Measurements from ENCODE around the gene EGR4. TPM values are rescaled to one million over a fixed set of nuclear protein-coding genes. Genes with fewer than 3 reads are reported as not detected.
"Not testable (repeated sequence)": the region's sequence is repeated elsewhere in the genome, so short reads cannot be mapped to it uniquely, and the experiment has no call there.

The EGR4 gene
- total RNA-seq, 2 experiments from 2014 or later: 0.25 to 0.48 TPM

- CTCF ChIA-PET: interaction anchor here (1.0 kb wide), 1 partner anchor 12 kb away, joined by 3 read pairs; no protein-coding TSS in a partner anchor
These were observed 24.9 kb downstream of the EGR4 start for GRCh38 chr2:73268366-73268829.

GRCh38 chr2:73267008-73267407 lies 26.3 kb downstream of the EGR4 start:
- CTCF ChIA-PET: no interaction called here
- POLR2A ChIA-PET: no interaction called here

More at GRCh38 chr2:73268366-73268829, 24.9 kb downstream of the EGR4 start:
- POLR2A ChIA-PET: interaction anchor here (0.9 to 1.1 kb wide), 3 partner anchors 11 to 16 kb away, joined by 3 to 4 read pairs (median 3); no protein-coding TSS in a partner anchor

DNA sequence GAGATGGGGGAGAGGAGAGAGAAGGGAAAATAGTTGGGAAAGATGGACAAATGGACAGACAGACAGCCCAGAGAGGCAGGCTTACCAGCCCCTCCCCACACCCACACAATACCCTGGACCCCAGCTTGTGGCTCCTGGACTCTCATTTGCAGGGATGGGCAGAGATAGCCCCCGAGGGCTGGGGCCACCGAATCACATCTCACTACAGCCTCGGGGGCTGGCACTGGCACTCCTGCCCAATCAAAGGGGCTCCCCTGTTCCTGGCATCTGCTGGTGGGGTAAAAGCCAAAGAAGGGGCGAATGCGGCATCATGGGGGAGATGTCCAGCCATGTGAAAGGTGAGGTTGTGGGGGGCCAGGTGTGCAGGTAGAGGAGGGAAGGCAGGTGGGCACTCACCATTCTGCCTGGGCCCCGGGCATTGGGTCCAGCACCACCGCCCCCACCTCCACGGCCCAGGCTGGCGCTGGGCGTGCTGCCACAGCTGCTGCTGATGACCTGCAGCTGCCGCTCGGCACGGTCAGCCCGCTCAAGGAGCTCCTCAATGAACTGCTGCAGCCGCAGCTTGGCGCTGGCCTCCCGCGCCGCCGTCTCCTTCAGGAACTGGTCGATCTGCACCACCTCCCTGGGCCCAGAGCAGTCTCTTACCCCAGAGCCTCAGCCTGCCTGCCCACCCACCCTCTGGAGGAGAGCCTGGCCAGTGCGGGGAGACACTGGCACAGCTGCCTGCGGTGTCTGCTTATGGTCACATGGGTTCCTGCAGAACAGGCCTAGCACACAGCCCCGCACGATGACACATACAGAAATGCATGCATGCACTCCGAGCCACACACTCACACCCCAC lies 27.1 kb downstream of the EGR4 start:
- CTCF ChIA-PET: no interaction called here
- POLR2A ChIA-PET: no interaction called here

DNA sequence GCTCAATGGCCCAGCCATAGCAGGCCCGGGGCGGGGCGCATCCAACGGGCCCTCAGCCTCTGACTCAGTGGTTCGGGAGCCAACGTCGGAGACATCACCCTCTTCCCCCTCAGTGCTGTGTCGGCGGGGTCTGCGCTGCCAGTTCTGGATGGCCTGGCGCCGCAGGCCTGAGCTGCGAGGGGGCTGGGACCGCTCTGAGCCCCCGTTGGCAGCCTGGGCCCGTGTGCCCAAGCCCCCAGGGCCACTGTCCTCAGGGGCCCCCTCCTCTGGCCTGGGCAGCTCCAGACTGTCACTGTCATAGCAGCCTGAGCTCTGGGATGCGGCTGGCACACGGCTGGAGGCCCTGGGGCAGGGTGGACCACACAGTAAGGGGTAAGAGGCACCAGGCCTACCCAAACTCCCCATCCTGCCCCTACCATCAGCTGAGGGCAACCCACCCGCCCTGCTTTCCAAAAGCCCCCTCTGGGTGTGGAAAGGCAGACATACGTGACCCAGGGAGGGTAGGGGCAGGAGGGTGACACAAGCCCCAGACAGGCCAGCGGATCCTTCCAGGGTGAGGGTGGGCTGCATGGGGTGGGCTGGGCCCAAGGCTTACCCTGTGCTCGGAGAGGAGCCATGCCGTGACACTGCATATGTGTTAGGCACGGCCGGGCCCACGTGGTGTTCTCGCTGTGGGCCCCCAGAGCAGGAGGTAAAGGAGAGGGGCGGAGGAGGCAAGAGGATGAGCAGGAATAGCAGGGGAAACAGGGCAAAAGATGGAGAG lies 27.9 kb downstream of the EGR4 start:
- ChIA-PET CTCF (no interaction called here), POLR2A (no interaction called here)

DNA sequence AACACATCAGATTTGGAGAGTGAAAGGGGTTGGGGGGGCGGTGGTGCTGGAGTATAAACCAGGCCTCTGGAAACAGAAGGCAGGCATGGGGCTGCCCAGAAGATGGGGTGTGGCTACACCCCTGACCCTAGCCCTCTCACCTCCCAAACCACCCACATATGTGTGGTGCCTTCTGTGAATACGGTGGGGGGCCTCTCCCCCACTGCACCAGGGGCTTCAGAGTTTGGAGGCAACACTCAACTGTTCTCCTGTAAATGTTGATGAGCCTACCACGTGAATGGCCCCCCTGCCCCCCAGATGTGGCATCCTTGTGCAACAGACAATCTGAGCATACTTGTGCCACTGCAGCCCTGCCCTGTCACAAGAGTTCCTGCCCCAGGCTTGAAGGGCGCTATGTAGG lies 28.6 kb downstream of the EGR4 start:
- ChIA-PET CTCF (no interaction called here), POLR2A (no interaction called here)

GRCh38 chr2:73264332-73264606 lies 29.1 kb downstream of the EGR4 start:
- CTCF ChIA-PET: no interaction called here
- POLR2A ChIA-PET: interaction anchor here (1.4 kb wide), 1 partner anchor 10 kb away, joined by 4 read pairs; no protein-coding TSS in a partner anchor

DNA sequence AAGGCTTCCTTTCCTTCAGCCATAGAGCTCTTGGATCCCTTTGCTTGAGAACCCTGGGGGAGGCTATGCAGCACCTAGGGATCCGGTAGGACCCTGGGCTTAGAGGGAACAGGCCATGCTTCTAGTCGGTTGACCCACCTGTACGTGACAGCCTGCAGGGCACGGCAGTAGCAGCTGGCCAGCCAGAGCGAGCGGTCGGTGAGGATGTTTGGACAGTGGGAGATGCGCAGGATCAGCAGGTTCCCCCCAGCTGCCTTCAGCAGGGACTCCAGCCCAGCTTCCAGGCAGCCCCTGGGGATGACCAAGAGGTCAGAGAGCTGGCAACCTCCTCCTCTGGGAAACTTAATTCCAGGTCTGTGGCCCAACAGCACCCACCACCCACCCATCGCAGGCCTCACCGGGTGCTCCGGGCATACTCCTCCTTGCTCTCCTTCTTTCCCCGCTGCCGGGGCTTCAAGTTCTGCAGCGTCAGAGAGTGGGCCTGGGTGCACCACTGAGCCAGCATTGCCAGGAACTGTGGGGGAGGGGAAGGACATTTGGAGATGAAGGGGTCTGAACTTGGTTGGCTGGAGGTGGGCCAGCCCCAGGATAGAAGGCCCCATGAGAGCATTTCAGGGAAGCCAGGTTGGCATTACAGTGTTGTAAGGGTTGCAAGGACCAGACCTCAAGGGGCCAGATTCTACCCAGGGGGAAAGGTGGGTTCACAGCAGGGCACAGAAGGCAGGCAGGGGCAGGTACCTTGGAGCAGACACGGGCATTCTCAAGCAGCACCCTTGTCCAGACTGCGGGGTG lies 29.6 kb downstream of the EGR4 start:
- CTCF ChIA-PET: no interaction called here
- POLR2A ChIA-PET: interaction anchor here (1.4 kb wide), 1 partner anchor 9 kb away, joined by 4 read pairs; no protein-coding TSS in a partner anchor

GRCh38 chr2:73262691-73263429 lies 30.5 kb downstream of the EGR4 start:
- POLR2A ChIA-PET: interaction anchor here (0.7 to 1.4 kb wide), 2 partner anchors 8 to 125 kb away, joined by 4 read pairs; no protein-coding TSS in a partner anchor
- CTCF ChIA-PET: not testable (repeated sequence)

GRCh38 chr2:73262108-73262651 lies 31.2 kb downstream of the EGR4 start:
- CTCF ChIA-PET: no interaction called here
- POLR2A ChIA-PET: no interaction called here

GRCh38 chr2:73260338-73260984 lies 32.9 kb downstream of the EGR4 start:
- ChIA-PET CTCF (interaction anchor here (1.0 kb wide), 1 partner anchor 84 kb away, joined by 3 read pairs; no protein-coding TSS in a partner anchor), POLR2A (no interaction called here)

- POLR2A ChIA-PET: no interaction called here
- CTCF ChIA-PET: interaction anchor here (1.0 kb wide), 1 partner anchor 83 kb away, joined by 3 read pairs; no protein-coding TSS in a partner anchor
These were observed 33.5 kb downstream of the EGR4 start for GRCh38 chr2:73259704-73260337.

DNA sequence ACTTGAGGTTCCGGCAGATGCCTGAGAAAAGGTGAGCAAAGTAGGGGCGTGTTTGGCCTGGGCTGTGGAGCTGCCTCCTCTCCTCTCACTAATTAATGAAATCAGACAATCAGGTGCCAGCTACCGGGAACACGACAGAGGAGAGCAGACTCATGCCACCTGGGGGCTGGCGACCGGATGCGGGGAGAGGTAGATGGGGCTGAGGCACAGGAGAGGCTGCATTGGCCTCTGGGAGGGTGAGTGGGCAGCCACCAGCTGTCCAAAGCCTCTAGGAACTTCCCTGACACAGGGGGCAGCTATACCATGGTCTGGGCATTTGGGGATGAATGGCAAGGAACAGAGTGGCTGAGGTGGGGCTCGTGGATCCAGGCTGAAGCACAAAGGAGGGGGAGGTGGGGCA lies 34.1 kb downstream of the EGR4 start:
- POLR2A ChIA-PET: no interaction called here

GRCh38 chr2:73258913-73259215 lies 34.5 kb downstream of the EGR4 start:
- ChIA-PET CTCF (interaction anchor here (1.4 kb wide), 1 partner anchor 14 kb away, joined by 3 read pairs; no protein-coding TSS in a partner anchor), POLR2A (no interaction called here)

More for the DNA sequence above, 34.1 kb downstream of the EGR4 start:
- CTCF ChIA-PET: interaction anchor here (1.0 kb wide), 1 partner anchor 82 kb away, joined by 3 read pairs; no protein-coding TSS in a partner anchor

DNA sequence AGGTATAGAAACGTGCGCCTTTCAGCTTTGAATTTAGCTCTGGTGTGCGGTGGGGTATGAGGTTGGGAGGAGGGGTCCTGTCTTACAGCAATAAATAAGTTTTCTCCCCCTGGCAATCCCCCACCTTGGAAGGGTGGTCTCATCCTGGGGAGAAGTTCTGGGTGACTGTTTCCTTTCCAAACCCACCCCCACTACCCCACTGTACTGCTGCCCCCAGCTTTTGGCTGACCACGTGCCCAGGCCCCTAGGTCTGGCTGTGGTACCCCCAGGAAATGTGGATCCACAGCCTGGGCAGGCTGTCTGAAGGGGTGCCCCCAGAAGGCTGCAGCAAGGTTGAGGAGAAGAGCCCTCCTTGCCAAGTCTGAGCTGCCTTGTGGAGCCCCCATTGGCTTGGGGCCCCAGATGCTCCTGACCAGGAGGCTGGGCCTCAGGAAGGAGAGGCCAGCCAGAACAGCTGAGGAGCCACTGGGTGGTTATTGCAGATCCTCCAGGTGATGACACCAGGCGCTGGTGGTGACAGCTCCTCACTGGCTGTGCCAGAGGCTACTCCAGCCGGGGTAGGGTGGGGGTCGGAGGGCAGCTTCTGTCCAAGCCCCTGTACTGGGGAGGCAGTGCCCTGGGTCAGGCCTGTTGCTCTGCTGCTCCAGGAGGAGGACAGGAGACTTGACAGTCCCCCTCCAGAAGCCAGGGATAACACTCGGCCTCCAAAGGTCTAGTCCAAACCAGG lies 35.0 kb downstream of the EGR4 start:
- ChIA-PET POLR2A (interaction anchor here (1.7 kb wide), 1 partner anchor 10 kb away, joined by 4 read pairs; no protein-coding TSS in a partner anchor), CTCF (interaction anchor here (1.0 to 1.4 kb wide), 3 partner anchors 10 to 32 kb away, joined by 3 to 4 read pairs (median 3); no protein-coding TSS in a partner anchor)

DNA sequence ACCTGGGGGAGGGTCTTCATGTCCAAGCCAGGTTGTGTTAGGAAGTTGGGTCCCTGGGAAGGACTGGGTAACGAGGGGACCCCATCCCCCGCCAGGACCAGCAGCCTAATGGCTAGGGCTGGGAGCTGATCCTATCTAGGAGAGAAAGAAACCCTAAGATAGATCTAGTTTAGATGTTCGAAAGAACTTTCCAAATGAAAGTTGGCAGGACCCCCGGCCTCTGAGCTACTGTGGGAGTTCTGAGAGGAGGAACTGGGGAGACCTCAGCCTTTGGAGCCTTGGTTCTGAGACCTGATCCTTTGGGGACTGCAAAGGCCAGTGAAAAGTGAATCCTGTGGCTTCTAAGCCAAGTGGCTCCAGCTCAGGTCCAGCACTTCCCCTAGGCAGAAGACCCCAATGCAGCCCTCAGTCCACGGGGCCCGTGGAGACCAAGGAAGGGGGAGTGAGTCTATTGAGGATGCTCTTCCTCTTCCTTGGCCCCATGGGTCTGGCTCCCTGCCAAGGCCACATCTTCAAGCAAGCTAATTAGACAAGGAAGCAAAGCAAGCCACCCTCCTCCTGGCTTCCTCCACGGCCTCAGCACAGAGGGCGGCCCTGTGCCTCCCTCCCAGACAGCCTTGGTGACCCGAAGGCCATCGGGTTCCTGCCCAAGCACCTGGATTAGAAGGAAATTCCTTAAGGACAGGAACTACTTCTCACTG lies 35.8 kb downstream of the EGR4 start:
- ChIA-PET CTCF (interaction anchor here (1.0 to 1.4 kb wide), 3 partner anchors 9 to 33 kb away, joined by 3 to 4 read pairs (median 3); no protein-coding TSS in a partner anchor), POLR2A (interaction anchor here (1.7 kb wide), 1 partner anchor 11 kb away, joined by 4 read pairs; no protein-coding TSS in a partner anchor)

DNA sequence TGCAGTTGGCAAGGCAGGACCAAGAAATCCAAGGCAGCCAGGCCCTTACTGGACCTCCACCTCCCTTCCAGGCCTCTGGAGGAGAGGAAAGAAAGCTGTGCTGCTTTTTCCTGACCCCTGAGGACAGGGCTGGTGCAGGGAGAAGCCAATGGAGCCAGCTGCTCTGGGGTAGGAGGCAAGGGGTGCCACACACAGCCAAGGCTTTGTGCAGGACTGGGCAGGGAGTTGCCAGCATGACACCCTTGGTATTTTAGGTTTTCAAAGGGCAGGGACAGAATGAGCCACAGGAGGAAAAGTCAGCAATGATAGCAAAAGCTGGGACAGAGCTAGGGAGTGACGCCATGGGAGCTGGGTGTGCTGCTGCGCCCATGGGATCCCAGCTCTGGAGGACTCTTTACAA lies 36.3 kb downstream of the EGR4 start:
- CTCF ChIA-PET: interaction anchor here (1.0 kb wide), 1 partner anchor 9 kb away, joined by 4 read pairs; no protein-coding TSS in a partner anchor
- POLR2A ChIA-PET: interaction anchor here (1.7 kb wide), 1 partner anchor 11 kb away, joined by 4 read pairs; no protein-coding TSS in a partner anchor
